A549 treated with Mapracorat at 1 μM for 4 hours (cell line): ENCODE measurements around the gene EFS. TPM values are rescaled to one million over a fixed set of nuclear protein-coding genes. Genes with fewer than 3 reads are reported as not detected.

Experiments
- total RNA-seq: library from RNA; stranded (reverse); fragments of 200-300 nt; extraction: Qiagen RNA extraction; gene quantifications from 5 replicates; pipeline ENCODE4 v1.2.3, GENCODE V29; 2022

Gene EFS
- not detected in 5 replicates for total RNA-seq

GRCh38 chr14:23365036-23365731 lies at the start of gene EFS:
TSS of gene EFS (minus strand) at chr14:23365172. CDS start at chr14:23365025, 147 bp downstream.

GRCh38 chr14:23407516-23408306 lies 42.7 kb upstream of the EFS start, which contains the start of gene MYH6:
TSS of gene MYH6 (minus strand) at chr14:23408273. CDS start at chr14:23407223, 1,050 bp downstream.

GRCh38 chr14:23376482-23377197 lies 11.7 kb upstream of the EFS start, which contains the start of gene CMTM5:
TSS of gene CMTM5 (plus strand) at chr14:23377046. CDS start at chr14:23377252, 206 bp downstream.

GRCh38 chr14:23372509-23372908 lies 7.5 kb upstream of the EFS start, which contains the start of gene IL25:
TSS of gene IL25 (plus strand) at chr14:23372809.

GRCh38 chr14:23352506-23353432 lies 12.2 kb downstream of the EFS start, which contains the start of gene SLC22A17:
TSS of gene SLC22A17 (minus strand) at chr14:23352887.

GRCh38 chr14:23320584-23321571 lies 44.1 kb downstream of the EFS start, which contains the start of gene PABPN1:
TSS of gene PABPN1 (plus strand) at chr14:23321457. CDS start at chr14:23321470, 13 bp downstream.

GRCh38 chr14:23306412-23307145 lies 58.4 kb downstream of the EFS start, which contains the start of gene BCL2L2:
TSS of gene BCL2L2 (plus strand) at chr14:23306833. CDS start at chr14:23307768, 935 bp downstream.

Other genes starting within 250 kb of the EFS start
- not detected in 5 replicates for gene CEBPE, start 245.9 kb downstream of the EFS start, total RNA-seq
- gene SLC7A8, start 181.5 kb downstream of the EFS start, total RNA-seq: 1.5 to 2.2 TPM (median 1.7 TPM) in 5 replicates
- not detected in 5 replicates for gene RNF212B, start 127.2 kb downstream of the EFS start, total RNA-seq
- gene HOMEZ, start 79.0 kb downstream of the EFS start, total RNA-seq: 6.6 to 10.9 TPM (median 7.9 TPM) in 5 replicates
- gene PPP1R3E, start 62.3 kb downstream of the EFS start, total RNA-seq: 2.8 to 4.6 TPM (median 4.0 TPM) in 5 replicates
- gene BCL2L2, start 58.3 kb downstream of the EFS start, total RNA-seq: 15.9 to 20.7 TPM (median 19.0 TPM) in 5 replicates
- 142 to 156 TPM (median 145 TPM) in 5 replicates for gene PABPN1, start 43.7 kb downstream of the EFS start, total RNA-seq
- 5.5 to 9.4 TPM (median 6.6 TPM) in 5 replicates for gene SLC22A17, start 12.3 kb downstream of the EFS start, total RNA-seq
- not detected in 5 replicates for gene IL25, start 7.6 kb upstream of the EFS start, total RNA-seq
- not detected in 5 replicates for gene CMTM5, start 11.9 kb upstream of the EFS start, total RNA-seq
- 0.03 to 0.11 TPM (median 0.06 TPM) in 4 of 5 replicates, not detected in the other for gene MYH6, start 43.1 kb upstream of the EFS start, total RNA-seq
- not detected in 5 replicates for gene MYH7, start 70.5 kb upstream of the EFS start, total RNA-seq
- gene NGDN, start 104.5 kb upstream of the EFS start, total RNA-seq: 56.7 to 74.9 TPM (median 61.2 TPM) in 5 replicates
- gene ZFHX2, start 186.6 kb upstream of the EFS start, total RNA-seq: 0.47 to 0.95 TPM (median 0.81 TPM) in 5 replicates
- 12.6 to 14.9 TPM (median 13.7 TPM) in 5 replicates for gene THTPA, start 191.1 kb upstream of the EFS start, total RNA-seq
- 41.8 to 55.8 TPM (median 48.2 TPM) in 5 replicates for gene AP1G2, start 202.6 kb upstream of the EFS start, total RNA-seq
- 0.05 to 0.06 TPM (median 0.06 TPM) in 3 of 5 replicates, not detected in the others for gene JPH4, start 213.6 kb upstream of the EFS start, total RNA-seq